SJSA1 (cell line): Measurements from ENCODE around the gene NCOA5. TPM values are rescaled to one million over a fixed set of nuclear protein-coding genes. Genes with fewer than 3 reads are reported as not detected.

Experiments used
- DNase-seq, 2 experiments: peaks; one replicate each; pipeline ENCODE4 v3.0.0-alpha.2; 2015 to 2020; ENCODE audit warnings: low spot score in 2 of 2, low read depth in 1 of 2
- H3K27ac ChIP-seq: fragments of 250-450 bp; sonication (Bioruptor Pico); 2 replicates; pipeline ENCODE4 v1.5.1; 2020; ENCODE audit warnings: mild to moderate bottlenecking, moderate library complexity
- H3K27me3 ChIP-seq: fragments of 250-450 bp; sonication (Bioruptor Pico); replicated peaks from 2 replicates; pipeline ENCODE4 v1.5.1; 2020; ENCODE audit warnings: mild to moderate bottlenecking, moderate library complexity
- H3K36me3 ChIP-seq: fragments of 250-450 bp; sonication (Bioruptor Pico); 2 replicates; pipeline ENCODE4 v1.5.1; 2020; ENCODE audit warnings: mild to moderate bottlenecking
- H3K4me1 ChIP-seq: fragments of 250-450 bp; sonication (Bioruptor Pico); replicated peaks from 2 replicates; pipeline ENCODE4 v1.6.1; 2021; ENCODE audit warnings: mild to moderate bottlenecking
- H3K4me3 ChIP-seq: fragments of 250-450 bp; sonication (Bioruptor Pico); 2 replicates; pipeline ENCODE4 v1.5.1; 2020; ENCODE audit warnings: mild to moderate bottlenecking
- H3K9me3 ChIP-seq: fragments of 250-450 bp; sonication (Bioruptor Pico); replicated peaks from 2 replicates; pipeline ENCODE4 v1.5.1; 2020; ENCODE audit warnings: mild to moderate bottlenecking
- total RNA-seq: library from RNA; depleted of rRNA; stranded (reverse); fragments of >200 nt; shearing (Covaris generic); gene quantifications from 2 replicates; pipeline ENCODE4 v1.2.3, GENCODE V29; 2014

The NCOA5 gene
- total RNA-seq, 1 experiment from 2014 or later, result 25.8 TPM

DNA sequence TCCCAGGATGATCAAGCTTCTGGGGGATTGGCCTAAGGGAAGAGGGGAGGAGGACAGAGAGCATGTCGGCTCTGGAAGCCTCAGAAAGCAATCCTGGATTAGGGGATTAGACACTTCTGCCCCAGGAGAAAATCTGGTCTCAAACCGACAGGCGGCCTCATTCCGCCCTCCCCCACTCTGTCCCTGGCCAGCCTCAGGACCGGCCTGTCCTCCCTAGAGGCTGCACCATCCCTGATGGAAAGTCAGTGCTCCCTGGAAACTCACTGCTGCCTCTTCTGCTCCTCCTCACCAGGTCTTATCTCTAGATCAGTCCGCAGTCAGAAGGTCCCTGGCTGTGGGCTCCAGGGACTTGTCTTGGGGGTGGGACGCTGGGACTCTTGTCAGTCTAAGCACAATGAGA is 61.7 kb downstream of the NCOA5 start:
- peaks cover 2% of the 10 kb centered on the region; the same call in 1 of the 2 replicates for H3K9me3 ChIP-seq
- H3K36me3 ChIP-seq, result no peaks in the 10 kb centered on the region
- H3K4me1 ChIP-seq, result no peaks in the 10 kb centered on the region
- H3K27ac ChIP-seq, result no peak overlapping the region
- DNase-seq, result no peak
- H3K4me3 ChIP-seq, result no peak overlapping the region
- H3K27me3 ChIP-seq, result peaks cover 65% of the 10 kb centered on the region

DNA sequence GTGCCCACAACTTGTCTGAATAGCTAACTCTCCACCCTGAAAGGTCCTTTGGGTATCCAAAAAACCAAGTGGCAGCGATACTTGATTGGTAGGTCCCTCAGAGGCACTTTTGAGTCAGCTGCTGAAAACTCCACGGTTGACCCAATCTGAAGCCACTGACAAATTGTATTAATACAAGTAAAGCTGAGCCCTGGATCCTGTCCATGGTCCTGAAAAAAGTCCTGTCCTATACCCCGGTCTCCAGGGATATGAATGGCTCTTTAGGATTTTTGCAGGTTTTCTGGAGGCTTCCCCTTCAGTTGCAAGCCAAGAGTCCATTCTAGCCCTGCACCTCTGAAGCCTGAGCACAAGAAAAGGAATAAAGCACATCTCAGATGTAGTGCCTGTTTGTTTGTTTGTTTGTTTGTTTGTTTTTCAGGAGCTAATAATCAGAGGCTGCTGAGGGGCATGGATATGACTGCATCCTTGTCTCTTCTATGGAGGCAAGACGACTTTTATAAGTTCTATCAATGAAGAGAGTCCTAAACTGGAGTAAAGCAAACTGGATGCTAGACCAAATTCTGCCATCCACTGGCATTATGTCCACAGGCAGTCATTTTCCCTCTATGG is 62.4 kb downstream of the NCOA5 start:
- H3K4me1 ChIP-seq, result no peaks in the 10 kb centered on the region
- H3K9me3 ChIP-seq, result peaks cover 2% of the 10 kb centered on the region; the same call in 1 of the 2 replicates
- H3K27ac ChIP-seq, result no peak overlapping the region
- peaks cover 60% of the 10 kb centered on the region for H3K27me3 ChIP-seq
- DNase-seq, result no peak
- no peaks in the 10 kb centered on the region for H3K36me3 ChIP-seq
- H3K4me3 ChIP-seq, result no peak overlapping the region

DNA sequence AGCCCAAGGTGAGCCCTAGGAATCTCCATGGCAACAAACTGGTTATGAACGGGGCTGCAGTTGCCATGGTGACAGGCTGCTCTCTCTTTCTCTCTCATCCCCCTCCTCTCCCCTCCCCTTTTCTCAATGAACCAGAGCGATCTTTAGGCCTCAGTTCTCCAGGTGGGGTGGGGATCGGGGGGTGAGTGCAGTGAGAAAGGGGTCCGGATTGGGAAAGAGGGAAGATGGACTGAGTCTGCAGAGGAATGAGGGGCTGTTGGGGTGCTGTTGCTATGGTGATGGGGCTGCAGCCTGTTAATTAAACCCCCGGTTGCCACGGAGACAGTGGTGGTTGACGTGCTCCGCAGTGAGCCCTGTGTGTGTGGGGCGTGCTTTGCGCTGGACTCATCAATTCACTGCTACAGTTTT is 64.4 kb downstream of the NCOA5 start:
- Histone ChIP-seq H3K4me3 (no peak overlapping the region), H3K27me3 (peaks cover 54% of the 10 kb centered on the region)

GRCh38 chr20:46023999-46024398 is 65.8 kb downstream of the NCOA5 start:
- H3K9me3 ChIP-seq, result 0 out of 2 replicates have a peak, but pooled peaks cover under 1% of the 10 kb centered on the region
- no peak overlapping the region for H3K4me3 ChIP-seq
- no peaks in the 10 kb centered on the region for H3K4me1 ChIP-seq
- no peak overlapping the region for H3K27ac ChIP-seq
- H3K27me3 ChIP-seq, result peaks cover 46% of the 10 kb centered on the region
- no peak for DNase-seq
- H3K36me3 ChIP-seq, result no peaks in the 10 kb centered on the region

More for the DNA sequence above, 64.4 kb downstream of the NCOA5 start:
- Histone ChIP-seq H3K36me3 (no peaks in the 10 kb centered on the region), H3K9me3 (peaks cover 2% of the 10 kb centered on the region; the same call in 1 of the 2 replicates), H3K27ac (no peak overlapping the region), H3K4me1 (no peaks in the 10 kb centered on the region)
- no peak for DNase-seq

GRCh38 chr20:46023148-46023484 is 66.6 kb downstream of the NCOA5 start:
- peaks cover 44% of the 10 kb centered on the region for H3K27me3 ChIP-seq
- H3K4me1 ChIP-seq, result no peaks in the 10 kb centered on the region
- H3K4me3 ChIP-seq, result no peak overlapping the region
- H3K27ac ChIP-seq, result no peak overlapping the region
- no peaks in the 10 kb centered on the region for H3K9me3 ChIP-seq
- no peak for DNase-seq
- H3K36me3 ChIP-seq, result no peaks in the 10 kb centered on the region

- DNase-seq, result no peak
- H3K27ac ChIP-seq, result no peak overlapping the region
- H3K4me3 ChIP-seq, result no peak overlapping the region
- no peaks in the 10 kb centered on the region for H3K9me3 ChIP-seq
- no peaks in the 10 kb centered on the region for H3K36me3 ChIP-seq
- no peaks in the 10 kb centered on the region for H3K4me1 ChIP-seq
- peaks cover 39% of the 10 kb centered on the region for H3K27me3 ChIP-seq
These were observed 67.2 kb downstream of the NCOA5 start for GRCh38 chr20:46022411-46023147.

- no peak overlapping the region for H3K4me3 ChIP-seq
- peaks cover 38% of the 10 kb centered on the region for H3K27me3 ChIP-seq
- H3K27ac ChIP-seq, result no peak overlapping the region
- no peaks in the 10 kb centered on the region for H3K9me3 ChIP-seq
- DNase-seq, result no peak
- no peaks in the 10 kb centered on the region for H3K36me3 ChIP-seq
- no peaks in the 10 kb centered on the region for H3K4me1 ChIP-seq
These were observed 68.1 kb downstream of the NCOA5 start for GRCh38 chr20:46021361-46022359.

GRCh38 chr20:46020555-46020954 is 69.2 kb downstream of the NCOA5 start:
- no peaks in the 10 kb centered on the region for H3K9me3 ChIP-seq
- H3K4me1 ChIP-seq, result no peaks in the 10 kb centered on the region
- no peak overlapping the region for H3K4me3 ChIP-seq
- DNase-seq, result no peak
- H3K36me3 ChIP-seq, result no peaks in the 10 kb centered on the region
- H3K27ac ChIP-seq, result no peak overlapping the region
- peaks cover 47% of the 10 kb centered on the region for H3K27me3 ChIP-seq

DNA sequence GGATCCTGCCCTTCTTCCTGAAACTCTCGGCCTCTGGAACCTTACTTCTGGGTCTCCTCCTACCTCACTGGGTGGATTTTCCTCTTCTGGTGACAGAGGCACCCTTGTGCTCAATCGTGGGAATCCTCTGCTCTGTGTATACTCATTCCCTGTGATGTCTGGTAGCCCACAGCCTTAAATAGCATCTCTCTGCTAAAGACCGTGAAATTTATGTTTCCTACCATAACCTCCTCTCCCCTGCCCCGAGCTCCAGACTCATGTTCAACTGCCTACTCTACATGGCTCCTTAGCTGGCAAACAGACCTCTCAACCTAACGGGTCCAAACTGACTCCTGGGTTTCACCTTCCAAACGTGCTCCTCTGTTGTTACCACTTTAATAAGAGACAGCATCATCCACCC is 71.2 kb downstream of the NCOA5 start:
- peaks cover 63% of the 10 kb centered on the region for H3K27me3 ChIP-seq
- no peaks in the 10 kb centered on the region for H3K36me3 ChIP-seq
- no peak for DNase-seq
- H3K4me1 ChIP-seq, result peaks cover 5% of the 10 kb centered on the region
- no peak overlapping the region for H3K27ac ChIP-seq
- no peak overlapping the region for H3K4me3 ChIP-seq
- H3K9me3 ChIP-seq, result no peaks in the 10 kb centered on the region

- peaks cover 63% of the 10 kb centered on the region for H3K27me3 ChIP-seq
- no peak overlapping the region for H3K4me3 ChIP-seq
- H3K27ac ChIP-seq, result no peak overlapping the region
- H3K36me3 ChIP-seq, result no peaks in the 10 kb centered on the region
- DNase-seq, result no peak
- H3K9me3 ChIP-seq, result no peaks in the 10 kb centered on the region
- peaks cover 8% of the 10 kb centered on the region for H3K4me1 ChIP-seq
These were observed 71.7 kb downstream of the NCOA5 start for GRCh38 chr20:46018112-46018511.

- no peak for DNase-seq
- Histone ChIP-seq H3K27ac (no peak overlapping the region), H3K9me3 (no peaks in the 10 kb centered on the region), H3K4me1 (peaks cover 8% of the 10 kb centered on the region), H3K36me3 (no peaks in the 10 kb centered on the region), H3K4me3 (no peak overlapping the region), H3K27me3 (peaks cover 65% of the 10 kb centered on the region)
These were observed 72.5 kb downstream of the NCOA5 start for GRCh38 chr20:46017272-46017671.

DNA sequence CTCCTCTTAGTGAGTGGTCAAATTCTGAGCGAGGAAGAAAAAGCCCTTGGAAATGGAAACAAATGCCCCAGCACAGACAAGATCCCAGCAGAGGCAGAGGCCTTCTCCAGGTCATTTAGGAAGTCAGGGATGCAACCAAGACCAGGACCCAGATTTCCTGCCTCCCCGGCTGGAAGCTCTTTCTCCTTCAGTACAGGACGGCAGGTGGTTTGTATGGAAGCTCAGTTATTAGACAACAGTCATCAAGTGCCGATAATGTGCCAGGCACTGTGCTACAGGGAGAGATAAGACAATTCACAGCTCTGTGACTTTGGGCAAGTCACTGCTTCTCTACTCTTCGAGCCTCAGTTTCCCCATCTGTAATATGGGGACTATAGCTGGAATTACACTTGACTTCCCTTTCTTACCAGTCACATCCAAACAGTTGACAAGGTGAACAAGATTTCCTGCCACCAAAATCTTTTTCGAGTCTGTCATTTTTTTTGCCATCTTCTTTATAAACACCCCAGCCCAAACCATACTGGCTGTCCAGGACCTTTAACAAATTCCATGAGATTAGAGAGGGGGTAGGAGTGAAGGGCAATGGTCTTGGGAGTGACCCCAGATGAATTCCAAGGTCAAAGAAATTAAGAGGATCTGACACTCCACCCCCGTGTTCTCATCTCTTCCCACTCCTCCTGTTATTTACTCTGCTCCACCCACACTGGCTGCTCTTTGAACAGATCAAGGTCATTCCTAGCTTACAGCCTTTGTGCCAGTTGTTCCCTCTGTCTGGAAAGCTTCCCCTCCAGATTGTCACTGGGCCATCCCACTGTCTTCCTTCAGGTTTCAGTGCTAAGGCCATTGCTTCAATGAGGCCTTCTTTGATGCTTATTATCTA is 75.0 kb downstream of the NCOA5 start:
- Histone ChIP-seq H3K4me1 (peaks cover 8% of the 10 kb centered on the region), H3K4me3 (no peak overlapping the region), H3K9me3 (0 out of 2 replicates have a peak, but pooled peaks cover 4% of the 10 kb centered on the region), H3K36me3 (no peaks in the 10 kb centered on the region), H3K27ac (no peak overlapping the region), H3K27me3 (peaks cover 66% of the 10 kb centered on the region)
- DNase-seq, result no peak
